GM12878 (cell line): Measurements from ENCODE around the gene TRDMT1. TPM values are rescaled to one million over a fixed set of nuclear protein-coding genes. Genes with fewer than 3 reads are reported as not detected.

ENCODE experiments used
- CHD4 ChIP-seq: fragments of 200-600 bp; sonication (generic); IDR thresholded peaks from 2 replicates; pipeline ENCODE4 v1.6.1; 2016; ENCODE audit warnings: mild to moderate bottlenecking
- E4F1 ChIP-seq: fragments of 450-650 bp; IDR thresholded peaks from 2 replicates; pipeline ENCODE4 v1.6.1; 2018; ENCODE audit warnings: borderline replicate concordance, mild to moderate bottlenecking; ENCODE audit not compliant: partially characterized antibody
- ELK1 ChIP-seq: IDR thresholded peaks from 2 replicates; pipeline ENCODE4 v1.6.1; 2012; ENCODE audit warnings: low read depth, low read length, improper control_type of control experiment
- ETV6 ChIP-seq, 2 experiments: fragments of 450-650 bp in 1 of 2; IDR thresholded peaks in 1 of 2; conservative IDR thresholded peaks in 1 of 2; 2 replicates each; pipeline ENCODE4 v1.6.1; 2014; ENCODE audit warnings: antibody characterized with exemption in 1 of 2, borderline replicate concordance in 1 of 2, low read depth in 1 of 2, mild to moderate bottlenecking in 1 of 2, moderate library complexity in 1 of 2
- FOS ChIP-seq: IDR thresholded peaks from 3 replicates; pipeline ENCODE4 v1.6.1; 2011; ENCODE audit warnings: borderline replicate concordance; ENCODE audit not compliant: insufficient read length; ENCODE audit errors: extremely low read depth
- GATAD2B ChIP-seq: fragments of 450-650 bp; conservative IDR thresholded peaks from 2 replicates; pipeline ENCODE4 v1.6.1; 2017; ENCODE audit warnings: low read depth, mild to moderate bottlenecking, moderate library complexity
- HDAC2 ChIP-seq: fragments of 200-600 bp; sonication (generic); IDR thresholded peaks from 2 replicates; pipeline ENCODE4 v1.6.1; 2017
- IKZF1 ChIP-seq: fragments of 450-650 bp; conservative IDR thresholded peaks from 2 replicates; pipeline ENCODE4 v1.6.1; 2017; ENCODE audit warnings: antibody characterized with exemption, mild to moderate bottlenecking
- MYC ChIP-seq: IDR thresholded peaks from 2 replicates; pipeline ENCODE4 v1.6.1; 2011; ENCODE audit warnings: mild to moderate bottlenecking, low read length, moderate library complexity, inconsistent platforms; ENCODE audit not compliant: insufficient read depth, insufficient replicate concordance, insufficient read length, severe bottlenecking
- PAX8 ChIP-seq: fragments of 450-650 bp; IDR thresholded peaks from 2 replicates; pipeline ENCODE4 v1.6.1; 2017; ENCODE audit warnings: mild to moderate bottlenecking, moderate library complexity
- SMAD5 ChIP-seq: IDR thresholded peaks from 2 replicates; pipeline ENCODE4 v1.6.1; 2016; ENCODE audit warnings: antibody characterized with exemption, low read depth
- TAF1 ChIP-seq: IDR thresholded peaks from 2 replicates; pipeline ENCODE4 v1.6.1; 2011; ENCODE audit warnings: mild to moderate bottlenecking, low read depth, low read length, borderline replicate concordance
- TCF7 ChIP-seq: IDR thresholded peaks from 2 replicates; pipeline ENCODE4 v1.6.1; 2014; ENCODE audit warnings: antibody characterized with exemption, borderline replicate concordance
- polyA plus RNA-seq, 11 experiments: library from polyadenylated mRNA; depleted of rRNA in 4 of 11; unstranded in 6 of 11; stranded (reverse) in 5 of 11; fragments of >200 nt; fragmentation: Nextera tagmentation in 4 of 11; fragmentation: Illumina TruSeq in 1 of 11; extraction: Ambion mirVana in 4 of 11; extraction: Trizol in 1 of 11; gene quantifications; 1 replicate in 1 of 11; 2 replicates in 10 of 11; pipeline versions ENCODE4 v1.2.1 to v1.2.3, GENCODE V29; 2011 to 2016; ENCODE audit warnings: inconsistent platforms in 2 of 11, missing spikeins in 2 of 11, low read depth in 1 of 11
- total RNA-seq, 4 experiments: library from RNA; depleted of rRNA in 3 of 4; stranded (reverse); fragments of >200 nt in 3 of 4; fragmentation: Illumina TruSeq in 1 of 4; extraction: Trizol in 1 of 4; gene quantifications; 2 replicates each; pipeline versions ENCODE4 v1.2.1 to v1.2.3, GENCODE V29; 2013 to 2021

TRDMT1 gene
- total and polyA plus RNA-seq, 10 of the 15 experiments (the other 5 are each of a cell fraction or from before 2014, with no cell fraction given), result 2.3 to 9.7 (median 4.6) TPM

GRCh38 chr10:17228091-17229015 lies 26.9 kb upstream of the TRDMT1 start, which contains the start of gene VIM (continued):
- no peak for TF ChIP-seq E4F1
- no peak for TF ChIP-seq TAF1
- TF ChIP-seq PAX8, result no peak
- no peak for TF ChIP-seq HDAC2
- TF ChIP-seq ETV6 (conservative IDR thresholded peaks at IDR 0.05 in 1 of 2, IDR thresholded peaks at IDR 0.05 in 1 of 2; ENCODE audit: borderline replicate concordance in 1 of 2, low read depth in 1 of 2), result 0 out of 4 replicates have a peak, but pooled peaks of 1 of the 2 experiments have one; percentile 6
- TF ChIP-seq IKZF1, result peak; percentile 90
- no peak for TF ChIP-seq CHD4
- TF ChIP-seq MYC, result no peak
- no peak for TF ChIP-seq SMAD5
- TF ChIP-seq ELK1, result no peak
- no peak for TF ChIP-seq TCF7
- peak; percentile 84 for TF ChIP-seq GATAD2B
- no peak for TF ChIP-seq FOS
- TF ChIP-seq, all 136 proteins: peak for 27
